Measurements from ENCODE around the gene UBC. TPM values are rescaled to one million over a fixed set of nuclear protein-coding genes. Genes with fewer than 3 reads are reported as not detected.

Gene UBC
- total RNA-seq, 3 donors from 2014 or later, result 856 to 923 (median 865) TPM

DNA sequence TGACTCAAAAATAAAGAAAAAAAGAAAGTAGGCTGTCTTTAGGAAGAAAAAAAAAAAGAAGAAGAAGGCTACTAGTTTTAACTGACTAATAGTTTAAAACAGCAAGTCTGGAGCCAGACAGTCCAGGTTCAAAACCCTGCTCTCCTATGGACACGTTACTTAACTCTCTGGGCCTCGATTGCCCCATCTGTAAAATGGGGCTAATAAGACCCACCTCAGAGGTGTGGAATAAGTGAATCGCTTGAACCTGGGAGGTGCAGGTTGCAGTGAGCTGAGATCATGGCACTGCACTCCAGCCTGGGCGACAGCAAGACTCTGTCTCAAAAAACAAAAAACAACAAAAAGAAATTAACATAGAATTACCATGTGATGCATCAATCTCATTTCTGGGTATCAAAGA lies 40.3 kb downstream of the UBC start:
- no peak for DNase-seq
- no peaks in the 10 kb centered on the region for H3K36me3 Mint-ChIP-seq (ENCODE audit: insufficient read depth)
- no peak for ATAC-seq
- no peaks in the 10 kb centered on the region for H3K27me3 Mint-ChIP-seq (ENCODE audit: low read depth)
- no peak overlapping the region for H3K4me3 Mint-ChIP-seq
- H3K9me3 Mint-ChIP-seq, result no peaks in the 10 kb centered on the region
- no peaks in the 10 kb centered on the region for H3K4me1 Mint-ChIP-seq (ENCODE audit: low read depth)

GRCh38 chr12:124872068-124872719 lies 42.3 kb downstream of the UBC start:
- Mint-ChIP-seq H3K36me3 (ENCODE audit: insufficient read depth) (no peaks in the 10 kb centered on the region), H3K4me3 (no peak overlapping the region), H3K9me3 (no peaks in the 10 kb centered on the region), H3K4me1 (ENCODE audit: low read depth) (peaks cover 2% of the 10 kb centered on the region), H3K27me3 (ENCODE audit: low read depth) (no peaks in the 10 kb centered on the region)
- ATAC-seq, result no peak
- DNase-seq, result no peak

DNA sequence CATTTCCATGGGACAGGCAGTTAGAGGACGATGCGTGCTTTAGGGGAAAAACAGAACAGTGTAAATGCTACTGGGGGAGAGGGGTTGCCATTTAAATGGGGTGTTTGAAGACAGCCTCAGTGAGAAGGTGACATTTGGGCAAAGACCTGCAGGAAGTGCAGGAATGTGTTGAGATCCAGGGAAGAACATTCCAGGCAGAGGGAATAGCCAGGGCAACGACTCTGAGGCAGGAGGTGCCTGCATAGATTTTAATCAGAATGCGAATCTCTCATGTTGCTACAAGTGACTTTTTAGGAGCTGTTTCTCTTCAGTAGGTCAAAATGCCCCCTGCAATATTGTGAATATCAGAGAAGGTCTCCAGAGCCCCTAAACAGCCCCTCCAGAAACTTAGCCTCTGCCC lies 43.2 kb downstream of the UBC start:
- Mint-ChIP-seq H3K27me3 (ENCODE audit: low read depth) (no peaks in the 10 kb centered on the region), H3K4me1 (ENCODE audit: low read depth) (peaks cover 2% of the 10 kb centered on the region), H3K9me3 (no peaks in the 10 kb centered on the region), H3K4me3 (no peak overlapping the region), H3K36me3 (ENCODE audit: insufficient read depth) (no peaks in the 10 kb centered on the region)
- no peak for DNase-seq
- no peak for ATAC-seq

DNA sequence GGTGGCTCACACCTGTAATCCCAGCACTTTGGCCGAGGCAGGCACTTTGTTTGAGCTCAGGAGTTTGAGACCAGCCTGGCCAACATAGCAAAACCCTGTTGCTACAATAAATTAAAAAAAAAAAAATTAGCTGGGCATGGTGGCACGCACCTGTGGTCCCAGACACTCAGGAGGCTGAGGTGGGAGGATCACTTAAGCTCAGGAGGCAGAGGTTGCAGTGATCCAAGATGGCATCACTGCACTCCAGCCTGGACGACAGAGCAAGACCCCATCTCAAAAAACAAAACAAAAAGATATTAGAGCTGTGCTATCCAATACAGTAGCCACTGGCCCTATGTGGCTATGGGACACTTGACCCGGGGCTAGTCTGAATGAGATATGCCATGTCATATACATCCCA lies 43.9 kb downstream of the UBC start:
- Mint-ChIP-seq H3K36me3 (ENCODE audit: insufficient read depth) (no peaks in the 10 kb centered on the region), H3K4me3 (no peak overlapping the region), H3K27me3 (ENCODE audit: low read depth) (no peaks in the 10 kb centered on the region), H3K9me3 (no peaks in the 10 kb centered on the region), H3K4me1 (ENCODE audit: low read depth) (peaks cover 2% of the 10 kb centered on the region)
- ATAC-seq, result no peak
- DNase-seq, result no peak

DNA sequence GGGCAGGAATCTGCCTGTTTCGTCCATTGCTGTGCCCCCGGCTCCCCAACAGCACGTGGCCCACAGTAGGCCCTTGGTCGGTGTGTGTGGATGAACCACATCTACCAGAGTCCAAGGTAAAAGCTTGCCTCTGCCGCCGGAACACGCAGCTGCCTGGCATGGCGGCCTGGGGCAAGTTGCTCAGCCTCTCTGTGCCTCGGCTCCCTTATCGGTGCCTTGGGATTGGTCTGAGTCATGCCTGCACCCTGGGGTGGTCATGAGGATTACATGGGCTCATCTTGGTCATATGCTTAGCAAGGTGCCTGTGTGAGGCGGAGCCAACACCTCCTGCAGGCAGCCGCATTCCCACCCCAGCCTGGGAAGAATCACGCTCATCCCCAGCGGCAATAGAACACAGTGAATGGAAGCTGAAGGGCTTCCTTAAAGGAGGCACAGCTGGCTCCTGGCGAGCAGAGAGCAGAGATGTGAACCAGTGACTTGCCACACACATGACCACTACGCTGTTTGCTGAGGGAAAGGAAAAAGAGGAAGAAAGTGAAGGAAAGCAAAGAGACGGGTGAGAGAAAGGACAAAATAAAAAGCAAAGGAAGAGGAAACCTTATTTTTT lies 45.3 kb downstream of the UBC start:
- Mint-ChIP-seq H3K36me3 (ENCODE audit: insufficient read depth) (no peaks in the 10 kb centered on the region), H3K9me3 (no peaks in the 10 kb centered on the region), H3K4me3 (peak overlapping the region; percentile 5), H3K4me1 (ENCODE audit: low read depth) (peaks cover 5% of the 10 kb centered on the region), H3K27me3 (ENCODE audit: low read depth) (no peaks in the 10 kb centered on the region)
- ATAC-seq (peak in 1 of 2 donors; percentile 14), DNase-seq (no peak)

GRCh38 chr12:124868252-124869058 lies 46.0 kb downstream of the UBC start:
- H3K36me3 Mint-ChIP-seq (ENCODE audit: insufficient read depth), result no peaks in the 10 kb centered on the region
- no peak for DNase-seq
- no peak for ATAC-seq
- no peaks in the 10 kb centered on the region for H3K27me3 Mint-ChIP-seq (ENCODE audit: low read depth)
- H3K4me1 Mint-ChIP-seq (ENCODE audit: low read depth), result peaks cover 8% of the 10 kb centered on the region
- no peak overlapping the region for H3K4me3 Mint-ChIP-seq
- no peaks in the 10 kb centered on the region for H3K9me3 Mint-ChIP-seq

DNA sequence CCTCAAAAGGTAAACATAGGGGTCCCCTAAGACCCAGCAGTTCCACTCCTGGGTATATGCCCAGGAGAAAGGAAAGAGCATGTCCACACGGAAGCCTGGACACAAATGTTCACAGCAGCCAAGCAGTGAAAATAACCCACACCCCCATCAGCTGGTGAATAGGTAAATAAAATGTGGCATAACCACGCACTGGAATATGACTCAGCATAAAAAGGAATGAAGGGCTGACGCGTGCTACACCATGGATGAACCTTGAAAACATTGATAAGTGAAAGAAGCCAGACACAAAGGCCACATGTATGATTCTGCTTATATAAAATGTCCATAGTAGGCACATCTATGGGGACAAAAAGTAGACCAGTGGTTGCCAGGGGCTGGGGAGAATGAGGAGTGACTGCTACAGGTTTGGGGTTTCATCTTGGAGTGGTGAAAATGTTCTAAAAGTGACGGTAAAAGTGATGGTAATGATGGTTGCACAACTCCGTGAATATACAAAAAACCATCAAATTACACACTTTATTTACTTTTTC lies 47.0 kb downstream of the UBC start:
- ATAC-seq, result no peak
- Mint-ChIP-seq H3K4me1 (ENCODE audit: low read depth) (peaks cover 14% of the 10 kb centered on the region), H3K36me3 (ENCODE audit: insufficient read depth) (no peaks in the 10 kb centered on the region)

DNA sequence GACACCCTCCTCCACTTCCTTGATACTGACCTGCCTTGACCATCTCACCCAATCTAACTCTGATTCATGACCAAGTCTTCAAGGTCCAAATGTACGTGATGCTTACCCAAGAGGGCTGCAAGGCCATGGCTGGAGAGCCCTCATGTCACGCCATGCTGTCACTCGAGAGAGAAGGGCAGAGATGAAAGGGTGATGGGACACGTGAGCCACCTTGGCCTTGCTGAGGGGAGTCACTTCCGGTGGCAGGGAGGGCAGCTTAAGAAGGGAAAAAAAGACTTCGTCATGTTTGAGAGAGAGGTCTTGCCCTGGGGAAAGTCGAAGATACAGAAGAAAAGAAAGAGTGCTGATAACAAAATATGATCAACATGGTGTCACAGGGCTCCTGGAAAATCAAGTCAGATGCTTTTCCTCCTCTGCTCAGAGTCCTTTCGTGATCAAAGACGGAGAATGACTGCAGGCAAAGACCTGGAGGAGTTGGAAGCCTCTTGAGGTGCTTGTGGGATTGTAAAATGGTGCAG lies 47.5 kb downstream of the UBC start:
- H3K9me3 Mint-ChIP-seq, result no peaks in the 10 kb centered on the region
- H3K36me3 Mint-ChIP-seq (ENCODE audit: insufficient read depth), result no peaks in the 10 kb centered on the region
- DNase-seq (no peak), ATAC-seq (no peak)
- no peak overlapping the region for H3K4me3 Mint-ChIP-seq
- no peaks in the 10 kb centered on the region for H3K27me3 Mint-ChIP-seq (ENCODE audit: low read depth)
- H3K4me1 Mint-ChIP-seq (ENCODE audit: low read depth), result peaks cover 18% of the 10 kb centered on the region

More for the DNA sequence above, 47.0 kb downstream of the UBC start:
- no peak for DNase-seq
- Mint-ChIP-seq H3K4me3 (no peak overlapping the region), H3K27me3 (ENCODE audit: low read depth) (no peaks in the 10 kb centered on the region), H3K9me3 (no peaks in the 10 kb centered on the region)

- no peak for DNase-seq
- Mint-ChIP-seq H3K4me1 (ENCODE audit: low read depth) (peaks cover 20% of the 10 kb centered on the region), H3K27me3 (ENCODE audit: low read depth) (no peaks in the 10 kb centered on the region), H3K4me3 (no peak overlapping the region), H3K9me3 (no peaks in the 10 kb centered on the region), H3K36me3 (ENCODE audit: insufficient read depth) (no peaks in the 10 kb centered on the region)
- ATAC-seq, result no peak
These were observed 48.1 kb downstream of the UBC start for GRCh38 chr12:124866195-124866882.

DNA sequence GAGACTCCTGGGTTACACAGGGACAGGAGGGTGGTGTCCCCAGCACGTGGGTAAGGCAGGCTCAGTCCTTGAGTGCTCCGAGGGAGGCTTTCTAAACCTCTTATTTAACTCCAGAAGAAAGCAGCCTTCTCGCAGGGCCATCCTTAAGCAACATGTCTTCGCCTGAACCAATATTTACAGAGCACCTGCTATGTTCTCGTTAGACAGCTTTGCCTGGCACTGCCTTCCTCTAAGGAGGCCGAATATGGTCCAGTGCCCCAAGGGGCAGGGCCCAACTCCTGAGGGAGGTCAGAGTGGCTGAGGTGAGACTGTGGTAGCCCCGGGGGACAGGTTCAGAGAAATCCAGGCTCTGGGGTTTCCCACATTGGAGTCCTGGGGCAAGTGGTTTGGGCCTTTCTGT lies 48.7 kb downstream of the UBC start:
- no peak for DNase-seq
- H3K36me3 Mint-ChIP-seq (ENCODE audit: insufficient read depth), result no peaks in the 10 kb centered on the region
- peaks cover 20% of the 10 kb centered on the region for H3K4me1 Mint-ChIP-seq (ENCODE audit: low read depth)
- no peaks in the 10 kb centered on the region for H3K27me3 Mint-ChIP-seq (ENCODE audit: low read depth)
- H3K4me3 Mint-ChIP-seq, result no peak overlapping the region
- no peaks in the 10 kb centered on the region for H3K9me3 Mint-ChIP-seq
- no peak for ATAC-seq

DNA sequence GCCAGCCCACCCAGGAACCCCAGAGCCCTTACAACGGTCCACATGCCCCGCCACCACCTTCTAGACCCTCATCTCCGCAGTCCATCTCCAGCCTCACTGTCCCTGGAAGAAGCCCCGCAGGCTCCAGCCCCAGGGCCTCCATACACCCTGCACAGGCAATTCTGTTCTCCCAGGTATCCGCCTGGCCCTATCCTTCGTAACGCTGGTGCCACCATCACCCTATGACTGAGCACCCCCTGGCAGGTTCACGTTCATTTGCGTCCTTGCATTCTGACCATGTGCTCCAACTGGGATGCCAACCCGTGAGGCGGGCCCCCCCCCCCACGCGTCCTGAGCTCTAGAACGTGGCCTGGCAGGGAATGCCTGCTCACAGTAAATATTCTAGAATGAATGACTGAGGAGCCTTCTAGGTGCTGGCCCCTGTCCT lies 50.1 kb downstream of the UBC start:
- H3K36me3 Mint-ChIP-seq (ENCODE audit: insufficient read depth), result no peaks in the 10 kb centered on the region
- peaks cover 20% of the 10 kb centered on the region for H3K4me1 Mint-ChIP-seq (ENCODE audit: low read depth)
- no peaks in the 10 kb centered on the region for H3K9me3 Mint-ChIP-seq
- DNase-seq (no peak), ATAC-seq (no peak)
- H3K27me3 Mint-ChIP-seq (ENCODE audit: low read depth), result no peaks in the 10 kb centered on the region
- H3K4me3 Mint-ChIP-seq, result peak overlapping the region; percentile 72

GRCh38 chr12:124863416-124864325 lies 50.8 kb downstream of the UBC start, which contains the start of gene SCARB1:
Gene SCARB1 (minus strand): TSS chr12:124863864. CDS start chr12:124863720, 144 bp downstream.
- H3K27me3 Mint-ChIP-seq (ENCODE audit: low read depth), result no peaks in the 10 kb centered on the region
- peak within 1 kb of the TSS; percentile 80 for H3K4me3 Mint-ChIP-seq
- no peaks in the 10 kb centered on the region for H3K36me3 Mint-ChIP-seq (ENCODE audit: insufficient read depth)
- DNase-seq, result peak; percentile 71
- H3K9me3 Mint-ChIP-seq, result no peaks in the 10 kb centered on the region
- peak; percentile 90 to 92 for ATAC-seq
- H3K4me1 Mint-ChIP-seq (ENCODE audit: low read depth), result peaks cover 20% of the 10 kb centered on the region

DNA sequence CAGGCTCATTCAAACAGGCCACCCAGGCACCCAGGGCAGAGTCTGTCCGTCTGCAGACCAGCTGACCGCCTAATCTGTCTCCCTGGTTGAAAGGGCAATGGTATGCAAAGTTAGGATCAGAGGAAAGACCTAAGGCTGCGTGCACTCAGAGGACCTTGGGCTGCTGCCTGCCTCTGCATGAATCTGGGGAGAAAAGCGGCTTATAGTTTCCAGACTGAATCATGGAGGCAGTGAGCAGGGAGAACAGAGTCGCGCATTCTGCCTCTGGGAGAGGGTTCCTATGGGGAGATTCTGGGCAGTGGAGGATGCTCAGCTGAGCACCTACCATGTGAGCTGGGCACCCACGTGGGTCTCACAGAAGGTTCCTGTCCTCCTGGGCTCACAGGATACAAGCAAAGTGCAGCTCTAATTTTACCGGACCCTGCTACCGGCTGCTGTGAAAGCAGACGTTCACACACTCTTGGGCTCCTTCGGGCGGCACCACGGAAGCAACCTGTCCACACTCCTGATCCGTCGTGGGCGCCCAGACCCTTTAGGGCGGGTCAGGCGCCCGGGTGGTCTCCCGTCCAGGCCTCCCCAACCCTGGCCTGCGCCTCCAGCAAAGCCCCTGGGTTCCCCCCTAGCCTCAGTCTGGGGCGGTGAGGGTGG lies 51.6 kb downstream of the UBC start:
- Mint-ChIP-seq H3K4me1 (ENCODE audit: low read depth) (peaks cover 18% of the 10 kb centered on the region), H3K4me3 (peak overlapping the region; percentile 80), H3K36me3 (ENCODE audit: insufficient read depth) (no peaks in the 10 kb centered on the region), H3K27me3 (ENCODE audit: low read depth) (no peaks in the 10 kb centered on the region), H3K9me3 (no peaks in the 10 kb centered on the region)
- ATAC-seq (peak in 1 of 2 donors; percentile 24), DNase-seq (no peak)

All from activated T-cell treated with anti-CD3 and anti-CD28 coated beads, Interleukin-2, amount 50 U/mL, for 4 hours (primary cell).